ENCODE results near the gene LDB2. TPM values are rescaled to one million over a fixed set of nuclear protein-coding genes. Genes with fewer than 3 reads are reported as not detected.

Gene LDB2
- total RNA-seq, 1 donor from 2014 or later = 31.5 TPM

- H3K27me3 Mint-ChIP-seq = no peaks in the 10 kb centered on the region
Measured at GRCh38 chr4:16745887-16746286, 152.6 kb downstream of the LDB2 start.

GRCh38 chr4:16745009-16745635 lies 153.3 kb downstream of the LDB2 start:
- H3K4me3 Mint-ChIP-seq = no peak overlapping the region
- no peaks in the 10 kb centered on the region for H3K27me3 Mint-ChIP-seq
- no peaks in the 10 kb centered on the region for H3K36me3 Mint-ChIP-seq
- no peak overlapping the region for H3K27ac Mint-ChIP-seq
- peaks cover 17% of the 10 kb centered on the region for H3K4me1 Mint-ChIP-seq (ENCODE audit: unreplicated experiment)
- no peaks in the 10 kb centered on the region for H3K9me3 Mint-ChIP-seq
- no peak for DNase-seq (ENCODE audit: extremely low spot score, unreplicated experiment)
- TF ChIP-seq, protein P1, sequence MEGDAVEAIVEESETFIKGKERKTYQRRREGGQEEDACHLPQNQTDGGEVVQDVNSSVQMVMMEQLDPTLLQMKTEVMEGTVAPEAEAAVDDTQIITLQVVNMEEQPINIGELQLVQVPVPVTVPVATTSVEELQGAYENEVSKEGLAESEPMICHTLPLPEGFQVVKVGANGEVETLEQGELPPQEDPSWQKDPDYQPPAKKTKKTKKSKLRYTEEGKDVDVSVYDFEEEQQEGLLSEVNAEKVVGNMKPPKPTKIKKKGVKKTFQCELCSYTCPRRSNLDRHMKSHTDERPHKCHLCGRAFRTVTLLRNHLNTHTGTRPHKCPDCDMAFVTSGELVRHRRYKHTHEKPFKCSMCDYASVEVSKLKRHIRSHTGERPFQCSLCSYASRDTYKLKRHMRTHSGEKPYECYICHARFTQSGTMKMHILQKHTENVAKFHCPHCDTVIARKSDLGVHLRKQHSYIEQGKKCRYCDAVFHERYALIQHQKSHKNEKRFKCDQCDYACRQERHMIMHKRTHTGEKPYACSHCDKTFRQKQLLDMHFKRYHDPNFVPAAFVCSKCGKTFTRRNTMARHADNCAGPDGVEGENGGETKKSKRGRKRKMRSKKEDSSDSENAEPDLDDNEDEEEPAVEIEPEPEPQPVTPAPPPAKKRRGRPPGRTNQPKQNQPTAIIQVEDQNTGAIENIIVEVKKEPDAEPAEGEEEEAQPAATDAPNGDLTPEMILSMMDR (conservative IDR thresholded peaks at IDR 0.05) = no peak

More at GRCh38 chr4:16745887-16746286, 152.6 kb downstream of the LDB2 start:
- H3K27ac Mint-ChIP-seq = no peak overlapping the region
- no peak overlapping the region for H3K4me3 Mint-ChIP-seq
- TF ChIP-seq, protein P1 (conservative IDR thresholded peaks at IDR 0.05) = no peak
- H3K9me3 Mint-ChIP-seq = no peaks in the 10 kb centered on the region
- no peaks in the 10 kb centered on the region for H3K36me3 Mint-ChIP-seq
- H3K4me1 Mint-ChIP-seq (ENCODE audit: unreplicated experiment) = peaks cover 13% of the 10 kb centered on the region
- no peak for DNase-seq (ENCODE audit: extremely low spot score, unreplicated experiment)

DNA sequence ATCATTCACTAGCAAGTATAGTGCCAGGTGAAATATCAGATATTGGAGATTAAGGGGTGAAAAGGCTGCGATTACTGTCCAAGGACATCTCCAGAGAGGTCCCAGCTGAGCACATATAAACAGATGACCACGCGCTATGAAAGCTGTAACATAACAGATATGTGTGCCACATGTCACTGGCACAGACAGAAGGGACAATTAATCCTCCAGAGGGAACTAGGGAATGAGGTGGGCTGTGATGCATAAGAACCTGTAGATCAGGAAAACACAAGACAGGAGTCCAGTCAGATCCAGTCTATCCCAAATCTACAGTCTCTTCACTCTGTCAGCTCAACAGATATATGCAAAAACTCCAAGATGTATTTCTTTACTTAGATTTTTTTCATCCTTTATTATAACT lies 157.2 kb downstream of the LDB2 start:
- no peak for DNase-seq (ENCODE audit: extremely low spot score, unreplicated experiment)
- no peaks in the 10 kb centered on the region for H3K9me3 Mint-ChIP-seq
- TF ChIP-seq, protein P1 (conservative IDR thresholded peaks at IDR 0.05) = no peak
- H3K4me3 Mint-ChIP-seq = no peak overlapping the region
- no peaks in the 10 kb centered on the region for H3K27me3 Mint-ChIP-seq
- peaks cover 17% of the 10 kb centered on the region for H3K4me1 Mint-ChIP-seq (ENCODE audit: unreplicated experiment)
- H3K36me3 Mint-ChIP-seq = no peaks in the 10 kb centered on the region
- H3K27ac Mint-ChIP-seq = no peak overlapping the region

DNA sequence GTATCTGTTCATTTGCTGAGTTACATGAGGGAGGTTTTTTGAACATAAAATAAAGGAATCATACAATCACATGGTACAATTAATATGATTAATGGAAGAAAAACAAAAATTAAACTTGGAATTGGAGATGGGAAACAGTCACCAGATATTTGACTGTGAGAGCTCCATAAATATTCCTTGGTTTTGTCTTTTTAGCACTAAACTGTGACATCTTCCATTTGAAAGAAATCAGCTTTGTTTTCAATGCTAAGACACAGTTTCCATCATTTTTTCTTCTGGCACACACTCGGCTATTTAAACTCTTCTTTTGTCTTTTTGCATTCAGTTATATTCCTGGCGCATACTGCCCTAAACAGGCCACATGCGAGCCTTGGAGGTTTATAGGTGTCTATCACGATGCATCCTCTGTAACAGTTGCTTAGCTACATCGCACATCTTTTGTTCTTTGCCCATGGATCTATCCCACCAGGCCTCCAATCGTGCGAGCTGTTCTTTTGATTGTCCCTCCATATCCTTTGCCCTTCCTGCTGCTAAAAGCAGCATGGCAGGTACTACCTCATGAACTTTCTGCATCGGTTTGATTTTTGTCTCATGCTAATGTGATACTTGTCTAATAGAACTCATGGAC lies 158.3 kb downstream of the LDB2 start:
- H3K27ac Mint-ChIP-seq = no peak overlapping the region
- H3K36me3 Mint-ChIP-seq = no peaks in the 10 kb centered on the region

DNA sequence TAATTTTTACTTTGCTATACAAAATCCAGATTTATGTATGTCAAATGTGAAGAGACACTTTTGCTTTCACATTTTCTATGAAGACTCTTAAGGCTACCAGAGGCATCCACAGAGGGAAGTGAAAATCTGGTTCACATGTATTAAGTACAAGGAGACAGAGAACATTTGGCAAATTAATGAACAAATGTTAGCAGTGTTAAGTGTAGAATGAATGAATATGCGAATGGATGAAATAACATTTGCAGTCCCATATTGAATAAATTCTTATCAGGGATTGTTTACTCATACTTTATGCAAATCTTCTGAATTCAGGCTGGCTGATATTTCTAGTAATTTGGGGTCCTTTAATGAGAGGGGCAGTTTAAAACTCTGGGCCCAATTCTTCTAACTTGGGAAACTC lies 159.9 kb downstream of the LDB2 start:
- Mint-ChIP-seq H3K4me3 (no peak overlapping the region), H3K27me3 (peaks cover 4% of the 10 kb centered on the region), H3K4me1 (ENCODE audit: unreplicated experiment) (peaks cover 8% of the 10 kb centered on the region), H3K9me3 (no peaks in the 10 kb centered on the region), H3K36me3 (no peaks in the 10 kb centered on the region), H3K27ac (no peak overlapping the region)
- TF ChIP-seq, protein P1 (conservative IDR thresholded peaks at IDR 0.05) = no peak
- DNase-seq (ENCODE audit: extremely low spot score, unreplicated experiment) = no peak

More for the DNA sequence above, 158.3 kb downstream of the LDB2 start:
- TF ChIP-seq, protein P1 (conservative IDR thresholded peaks at IDR 0.05) = no peak
- DNase-seq (ENCODE audit: extremely low spot score, unreplicated experiment) = no peak
- Mint-ChIP-seq H3K9me3 (no peaks in the 10 kb centered on the region), H3K4me1 (ENCODE audit: unreplicated experiment) (peaks cover 12% of the 10 kb centered on the region), H3K4me3 (no peak overlapping the region), H3K27me3 (peaks cover 4% of the 10 kb centered on the region)
